Activated T-helper 1 cell treated with Interleukin-2 at 50 U/mL for 16 hours (primary cell): Measurements from ENCODE around the gene SNRNP27.
A peak's percentile ranks its signal among the peaks of the same experiment; 100 is the strongest.
"Not testable (repeated sequence)": the region's sequence is repeated elsewhere in the genome, so short reads cannot be mapped to it uniquely, and the experiment has no call there.

Source experiments
- DNase-seq: peaks from one replicate; pipeline ENCODE4 v3.0.0-alpha.2; 2020; ENCODE audit warnings: low read depth

SNRNP27 gene

GRCh38 chr2:69946351-69947324 is 52.9 kb downstream of the SNRNP27 start:
- peak; percentile 33 for DNase-seq

GRCh38 chr2:69947325-69947931 is 53.7 kb downstream of the SNRNP27 start:
- no peak for DNase-seq

GRCh38 chr2:69948032-69948962 is 54.5 kb downstream of the SNRNP27 start:
- no peak for DNase-seq

GRCh38 chr2:69948963-69949645 is 55.3 kb downstream of the SNRNP27 start:
- no peak for DNase-seq

GRCh38 chr2:69950241-69950640 is 56.5 kb downstream of the SNRNP27 start:
- DNase-seq: no peak

- DNase-seq: not testable (repeated sequence)
These were observed 56.9 kb downstream of the SNRNP27 start for GRCh38 chr2:69950671-69951070.

- DNase-seq: no peak
These were observed 58.8 kb downstream of the SNRNP27 start for GRCh38 chr2:69952336-69953115.

GRCh38 chr2:69954084-69954483 is 60.3 kb downstream of the SNRNP27 start:
- DNase-seq: no peak
